Stimulated activated CD4-positive, alpha-beta T cell treated with anti-CD3 and anti-CD28 coated beads, Interleukin-2, amount 100 ng/mL, for 24 hours (primary cell): ENCODE results near the gene RPS6KB1.
"Not testable (repeated sequence)": the region's sequence is repeated elsewhere in the genome, so short reads cannot be mapped to it uniquely, and the experiment has no call there.

Source experiments
- DNase-seq, 2 donors: peaks; one replicate each; pipeline ENCODE4 v3.0.0-alpha.2; 2020

RPS6KB1 gene

GRCh38 chr17:59892924-59893675 lies at the start of gene RPS6KB1, which contains the start of gene TUBD1:
RPS6KB1 (plus strand) TSS chr17:59893121; CDS start chr17:59893185, 64 bp downstream.
TUBD1 (minus strand) TSS chr17:59892943; CDS start chr17:59891002, 1,941 bp downstream.
- DNase-seq: peak; percentile 95 to 96

- peak in 1 of 2 donors; percentile 47 for DNase-seq
Observed at GRCh38 chr17:59844884-59845594, 47.9 kb upstream of the RPS6KB1 start.

GRCh38 chr17:59845595-59846393 lies 47.1 kb upstream of the RPS6KB1 start:
- peak; percentile 49 to 51 for DNase-seq

- DNase-seq: peak in 1 of 2 donors; percentile 30
Observed at GRCh38 chr17:59846394-59847165, 46.3 kb upstream of the RPS6KB1 start.

- no peak for DNase-seq
Observed at GRCh38 chr17:59848385-59848668, 44.6 kb upstream of the RPS6KB1 start.

- DNase-seq: peak; percentile 38 to 71
Observed at GRCh38 chr17:59848778-59849177, 44.1 kb upstream of the RPS6KB1 start.

GRCh38 chr17:59850311-59850710 lies 42.6 kb upstream of the RPS6KB1 start:
- not testable (repeated sequence) for DNase-seq

- DNase-seq: no peak
Observed at GRCh38 chr17:59851439-59852375, 41.2 kb upstream of the RPS6KB1 start.

GRCh38 chr17:59852847-59853167 lies 40.1 kb upstream of the RPS6KB1 start:
- DNase-seq: not testable (repeated sequence)

- peak; percentile 68 to 69 for DNase-seq
Observed at GRCh38 chr17:59853168-59853918, 39.6 kb upstream of the RPS6KB1 start.

GRCh38 chr17:59853919-59854729 lies 38.8 kb upstream of the RPS6KB1 start:
- DNase-seq: not testable (repeated sequence)

- no peak for DNase-seq
Observed at GRCh38 chr17:59856859-59857794, 35.8 kb upstream of the RPS6KB1 start.

GRCh38 chr17:59858167-59858816 lies 34.6 kb upstream of the RPS6KB1 start:
- DNase-seq: no peak

- DNase-seq: no peak
Observed at GRCh38 chr17:59858932-59859331, 34.0 kb upstream of the RPS6KB1 start.

- DNase-seq: no peak
Observed at GRCh38 chr17:59859444-59860025, 33.4 kb upstream of the RPS6KB1 start.

GRCh38 chr17:59863616-59864015 lies 29.3 kb upstream of the RPS6KB1 start:
- DNase-seq: no peak

GRCh38 chr17:59869941-59870218 lies 23.0 kb upstream of the RPS6KB1 start:
- DNase-seq: no peak

- DNase-seq: no peak
Observed at GRCh38 chr17:59870482-59870881, 22.4 kb upstream of the RPS6KB1 start.
